BE2C (cell line): Measurements from ENCODE around the gene GPRIN1.
"Not testable (repeated sequence)": the region's sequence is repeated elsewhere in the genome, so short reads cannot be mapped to it uniquely, and the experiment has no call there.

Experiments used
- DNase-seq: peaks from one replicate; pipeline ENCODE4 v3.0.0-alpha.2; 2020
- H3K27me3 ChIP-seq: fragments of 250-450 bp; sonication (Bioruptor Pico); 2 replicates; pipeline ENCODE4 v1.5.1; 2020; ENCODE audit warnings: mild to moderate bottlenecking
- H3K36me3 ChIP-seq: fragments of 250-450 bp; sonication (Bioruptor Pico); 2 replicates; pipeline ENCODE4 v1.5.1; 2020; ENCODE audit warnings: mild to moderate bottlenecking
- H3K4me1 ChIP-seq: fragments of 250-450 bp; sonication (Bioruptor Pico); 2 replicates; pipeline ENCODE4 v1.5.1; 2020
- H3K4me3 ChIP-seq: 2 replicates; pipeline ENCODE4 v1.5.1; 2011; ENCODE audit warnings: low read depth, low read length
- H3K9me3 ChIP-seq: fragments of 250-450 bp; sonication (Bioruptor Pico); 2 replicates; pipeline ENCODE4 v1.5.1; 2020
- TF ChIP-seq, protein P1 (sequence below): IDR thresholded peaks from 2 replicates; pipeline ENCODE4 v1.5.1; 2012; ENCODE audit warnings: mild to moderate bottlenecking, low read depth, low read length

Gene GPRIN1

DNA sequence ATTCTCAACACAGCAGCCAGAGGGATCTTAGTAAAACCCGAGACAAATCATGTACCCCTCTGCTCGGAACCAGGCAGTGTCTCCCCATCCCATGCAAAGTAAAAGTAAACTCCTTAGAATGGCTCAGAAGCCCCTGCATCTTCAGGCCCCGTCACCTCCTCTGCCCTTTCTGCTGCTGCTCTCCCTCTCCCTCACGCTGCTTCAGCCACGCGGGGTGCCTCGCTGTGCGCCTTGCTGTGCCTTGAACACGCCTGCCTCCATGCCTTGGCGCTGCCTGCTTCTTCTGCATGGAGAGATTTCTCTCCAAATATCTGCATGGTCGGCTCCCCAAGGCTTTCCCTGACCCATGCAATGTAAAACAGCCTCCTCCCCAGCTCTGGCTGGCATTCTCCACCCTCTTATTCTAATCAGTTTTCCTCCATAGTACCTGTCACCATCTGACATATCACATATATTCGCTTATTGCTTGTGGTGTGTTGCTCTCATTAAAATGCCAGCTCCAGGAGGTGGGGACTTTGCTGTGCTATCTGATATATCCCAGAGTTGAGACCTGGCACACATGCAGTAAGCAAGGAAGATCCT lies 8.0 kb downstream of the GPRIN1 start:
- Histone ChIP-seq H3K36me3 (peaks cover 23% of the 10 kb centered on the region), H3K4me1 (peaks cover 9% of the 10 kb centered on the region), H3K4me3 (no peak overlapping the region), H3K9me3 (no peaks in the 10 kb centered on the region), H3K27me3 (no peaks in the 10 kb centered on the region)
- no peak for DNase-seq
- TF ChIP-seq, protein P1, sequence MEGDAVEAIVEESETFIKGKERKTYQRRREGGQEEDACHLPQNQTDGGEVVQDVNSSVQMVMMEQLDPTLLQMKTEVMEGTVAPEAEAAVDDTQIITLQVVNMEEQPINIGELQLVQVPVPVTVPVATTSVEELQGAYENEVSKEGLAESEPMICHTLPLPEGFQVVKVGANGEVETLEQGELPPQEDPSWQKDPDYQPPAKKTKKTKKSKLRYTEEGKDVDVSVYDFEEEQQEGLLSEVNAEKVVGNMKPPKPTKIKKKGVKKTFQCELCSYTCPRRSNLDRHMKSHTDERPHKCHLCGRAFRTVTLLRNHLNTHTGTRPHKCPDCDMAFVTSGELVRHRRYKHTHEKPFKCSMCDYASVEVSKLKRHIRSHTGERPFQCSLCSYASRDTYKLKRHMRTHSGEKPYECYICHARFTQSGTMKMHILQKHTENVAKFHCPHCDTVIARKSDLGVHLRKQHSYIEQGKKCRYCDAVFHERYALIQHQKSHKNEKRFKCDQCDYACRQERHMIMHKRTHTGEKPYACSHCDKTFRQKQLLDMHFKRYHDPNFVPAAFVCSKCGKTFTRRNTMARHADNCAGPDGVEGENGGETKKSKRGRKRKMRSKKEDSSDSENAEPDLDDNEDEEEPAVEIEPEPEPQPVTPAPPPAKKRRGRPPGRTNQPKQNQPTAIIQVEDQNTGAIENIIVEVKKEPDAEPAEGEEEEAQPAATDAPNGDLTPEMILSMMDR = no peak

DNA sequence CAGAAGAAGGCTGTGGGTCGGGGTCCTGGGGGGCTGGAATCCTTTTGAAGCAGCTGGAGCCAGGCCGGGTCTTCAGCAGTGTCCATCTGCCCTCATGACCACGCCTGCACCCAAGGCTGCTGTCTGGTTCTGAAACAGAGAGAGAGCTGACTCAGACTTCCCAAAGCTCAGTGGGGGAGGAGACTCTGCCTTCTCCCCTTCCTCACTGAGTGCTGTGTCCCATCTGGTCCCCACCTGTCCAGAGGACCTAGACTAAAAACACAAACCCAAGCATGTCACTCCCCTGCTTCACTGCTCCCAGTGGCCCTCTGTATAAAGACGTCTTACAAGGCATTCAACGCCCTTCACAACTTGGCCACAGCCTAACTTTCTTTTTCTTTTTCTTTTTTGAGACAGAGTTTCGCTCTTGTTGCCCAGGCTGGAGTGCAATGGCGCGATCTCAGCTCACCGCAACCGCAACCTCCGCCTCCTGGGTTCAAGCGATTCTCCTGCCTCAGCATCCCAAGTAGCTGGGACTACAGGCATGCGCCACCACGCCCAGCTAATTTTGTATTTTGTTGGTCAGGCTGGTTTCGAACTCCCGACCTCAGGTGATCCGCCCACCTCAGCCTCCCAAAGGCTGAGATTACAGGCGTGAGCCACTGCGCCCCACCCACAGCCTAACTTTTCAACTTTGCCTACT lies 10.1 kb downstream of the GPRIN1 start:
- DNase-seq, H3K9me3 ChIP-seq, H3K4me3 ChIP-seq, H3K4me1 ChIP-seq, H3K27me3 ChIP-seq: not testable (repeated sequence)
- H3K36me3 ChIP-seq = peaks cover 23% of the 10 kb centered on the region

DNA sequence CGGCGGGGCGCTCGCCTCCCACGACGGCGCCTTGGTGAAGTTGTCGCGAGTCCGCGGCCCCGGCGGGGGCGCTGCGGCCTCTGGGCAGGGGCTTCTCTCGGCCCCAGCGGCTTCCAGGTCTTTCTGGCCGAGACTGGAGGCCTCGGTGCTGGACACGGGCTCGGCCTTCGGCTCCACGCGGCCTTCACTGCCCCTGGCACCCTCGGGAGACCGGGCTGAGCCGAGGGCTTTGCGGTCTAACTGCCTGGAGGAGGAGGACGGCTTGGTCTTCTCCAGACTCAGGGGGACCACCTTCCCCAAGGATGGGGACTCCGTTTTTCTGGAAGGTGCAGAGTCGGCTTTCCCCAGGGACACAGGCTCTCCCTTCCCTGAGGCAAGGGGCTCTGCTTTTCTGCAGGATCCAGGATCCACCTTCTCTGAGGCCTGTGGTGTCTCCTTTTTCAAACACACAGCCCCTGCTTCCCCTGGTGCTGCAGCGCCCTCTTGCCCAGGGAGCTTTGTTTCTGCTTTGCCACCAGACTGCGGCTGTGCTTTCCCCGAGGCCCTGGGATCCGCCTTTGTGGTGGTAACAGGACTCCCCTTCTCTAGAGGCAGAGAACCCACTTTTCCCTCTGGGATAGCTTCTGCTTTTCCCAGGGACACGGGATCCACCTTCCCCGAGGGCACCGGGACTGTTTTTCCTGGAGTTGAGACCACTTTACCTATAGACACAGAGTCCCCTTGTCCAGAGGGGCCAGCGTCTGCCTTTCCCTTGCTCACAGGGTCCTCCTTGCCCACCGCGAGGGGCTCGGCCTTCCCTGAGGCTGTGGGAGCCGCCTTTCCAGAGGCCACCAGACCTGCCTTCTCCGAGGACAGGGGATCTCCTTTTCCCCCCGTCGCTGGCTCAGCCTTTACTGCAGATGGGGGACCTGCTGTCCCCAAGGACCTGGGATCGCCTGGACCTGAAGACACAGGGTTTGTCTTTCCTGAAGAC lies 12.3 kb downstream of the GPRIN1 start:
- Histone ChIP-seq H3K36me3 (peaks cover 23% of the 10 kb centered on the region), H3K4me3 (no peak overlapping the region), H3K9me3 (no peaks in the 10 kb centered on the region), H3K4me1 (no peaks in the 10 kb centered on the region), H3K27me3 (no peaks in the 10 kb centered on the region)
- TF ChIP-seq, protein P1 = no peak
- DNase-seq = no peak

DNA sequence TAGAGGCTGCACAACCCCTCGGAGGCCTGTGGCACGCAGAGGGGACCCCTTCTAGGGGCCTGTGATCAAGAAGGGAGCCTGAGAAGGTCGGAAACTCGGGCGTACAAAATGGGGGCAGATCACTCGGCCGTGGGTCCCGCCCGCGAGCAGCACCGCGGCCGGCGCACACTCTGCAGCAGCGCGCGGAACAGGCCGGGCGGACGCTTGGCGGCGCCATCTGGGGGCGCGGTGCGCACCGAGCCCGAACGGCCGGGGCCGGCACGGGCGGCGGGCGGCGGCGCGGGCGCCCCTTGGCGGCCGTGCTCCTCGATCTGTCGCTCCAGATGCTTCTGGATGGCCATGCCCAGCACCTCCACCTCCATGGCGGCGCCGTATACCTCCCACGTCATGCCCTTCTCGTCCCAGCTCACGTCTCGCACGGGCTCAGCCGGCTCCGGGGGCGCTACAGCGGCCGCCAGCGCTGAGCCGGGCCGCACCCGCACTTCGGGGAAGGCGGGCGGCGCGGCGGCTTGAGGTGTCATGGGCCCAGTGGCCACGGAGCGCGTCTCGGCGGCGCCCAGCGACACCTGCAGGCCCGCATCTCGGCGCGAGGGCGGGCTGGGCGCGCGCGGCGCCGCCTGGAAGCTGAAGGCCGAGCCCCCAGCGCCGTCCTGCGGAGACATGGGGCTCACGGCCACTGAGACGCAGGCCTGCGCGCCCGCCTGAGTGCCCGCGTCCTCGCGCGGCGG lies 13.1 kb downstream of the GPRIN1 start:
- H3K4me1 ChIP-seq = no peaks in the 10 kb centered on the region
- H3K27me3 ChIP-seq = no peaks in the 10 kb centered on the region
- DNase-seq = no peak
- H3K4me3 ChIP-seq = no peak overlapping the region
- TF ChIP-seq, protein P1 = no peak
- H3K36me3 ChIP-seq = peaks cover 23% of the 10 kb centered on the region
- H3K9me3 ChIP-seq = no peaks in the 10 kb centered on the region

DNA sequence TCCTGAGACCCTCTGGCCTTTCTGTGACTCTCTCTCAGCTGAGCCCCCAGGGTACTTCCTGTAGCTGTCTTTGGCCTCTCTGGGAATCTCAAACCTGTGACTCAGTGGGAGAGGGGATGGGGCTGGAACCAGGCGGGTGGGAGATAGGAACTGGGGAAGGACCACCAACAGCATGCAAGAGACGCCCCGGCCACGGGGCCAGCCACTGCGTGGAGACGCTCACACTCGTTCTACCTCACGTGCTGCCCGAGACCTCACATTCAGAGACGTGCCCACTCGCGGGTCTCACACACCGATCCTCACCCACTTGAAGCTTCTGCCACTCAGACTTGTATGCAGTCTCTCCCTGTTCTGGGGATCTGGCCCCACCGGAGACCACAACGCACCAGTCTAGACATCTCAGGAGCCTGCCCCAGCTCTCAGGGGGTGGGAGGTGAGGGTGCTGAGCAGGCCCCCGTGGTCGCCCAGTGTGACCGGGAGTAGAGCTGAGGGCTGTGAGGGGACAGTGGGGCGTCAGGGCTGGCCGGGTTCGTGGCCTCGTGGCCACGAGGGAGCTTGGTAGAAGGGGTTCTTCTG lies 13.8 kb downstream of the GPRIN1 start:
- H3K9me3 ChIP-seq = no peaks in the 10 kb centered on the region
- H3K4me1 ChIP-seq = no peaks in the 10 kb centered on the region
- H3K4me3 ChIP-seq = no peak overlapping the region
- peaks cover 23% of the 10 kb centered on the region for H3K36me3 ChIP-seq
- TF ChIP-seq, protein P1 = no peak
- no peak for DNase-seq
- H3K27me3 ChIP-seq = no peaks in the 10 kb centered on the region
